Measurements from ENCODE around the gene CBY1. TPM values are rescaled to one million over a fixed set of nuclear protein-coding genes. Genes with fewer than 3 reads are reported as not detected.
A peak's percentile ranks its signal among the peaks of the same experiment; 100 is the strongest.

CBY1 gene
- total RNA-seq, 6 experiments from 2014 or later, result 21.9 to 32.4 (median 25.9) TPM

- H3K27ac Mint-ChIP-seq, result no peak overlapping the region
- no peaks in the 10 kb centered on the region; the same call in 1 of the 2 replicates for H3K27me3 Mint-ChIP-seq (ENCODE audit: insufficient read depth)
Measured at GRCh38 chr22:38689651-38690050, 33.2 kb downstream of the CBY1 start.

GRCh38 chr22:38694049-38694448, 37.6 kb downstream of the CBY1 start:
- no peak overlapping the region for H3K4me3 Mint-ChIP-seq
- TF ChIP-seq, protein P1, sequence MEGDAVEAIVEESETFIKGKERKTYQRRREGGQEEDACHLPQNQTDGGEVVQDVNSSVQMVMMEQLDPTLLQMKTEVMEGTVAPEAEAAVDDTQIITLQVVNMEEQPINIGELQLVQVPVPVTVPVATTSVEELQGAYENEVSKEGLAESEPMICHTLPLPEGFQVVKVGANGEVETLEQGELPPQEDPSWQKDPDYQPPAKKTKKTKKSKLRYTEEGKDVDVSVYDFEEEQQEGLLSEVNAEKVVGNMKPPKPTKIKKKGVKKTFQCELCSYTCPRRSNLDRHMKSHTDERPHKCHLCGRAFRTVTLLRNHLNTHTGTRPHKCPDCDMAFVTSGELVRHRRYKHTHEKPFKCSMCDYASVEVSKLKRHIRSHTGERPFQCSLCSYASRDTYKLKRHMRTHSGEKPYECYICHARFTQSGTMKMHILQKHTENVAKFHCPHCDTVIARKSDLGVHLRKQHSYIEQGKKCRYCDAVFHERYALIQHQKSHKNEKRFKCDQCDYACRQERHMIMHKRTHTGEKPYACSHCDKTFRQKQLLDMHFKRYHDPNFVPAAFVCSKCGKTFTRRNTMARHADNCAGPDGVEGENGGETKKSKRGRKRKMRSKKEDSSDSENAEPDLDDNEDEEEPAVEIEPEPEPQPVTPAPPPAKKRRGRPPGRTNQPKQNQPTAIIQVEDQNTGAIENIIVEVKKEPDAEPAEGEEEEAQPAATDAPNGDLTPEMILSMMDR (IDR thresholded peaks at IDR 0.05), result no peak
- H3K27me3 Mint-ChIP-seq (ENCODE audit: insufficient read depth), result no peaks in the 10 kb centered on the region; the same call in 1 of the 2 replicates
- H3K9me3 Mint-ChIP-seq, result no peaks in the 10 kb centered on the region
- peaks cover 50% of the 10 kb centered on the region for H3K36me3 Mint-ChIP-seq (ENCODE audit: low read depth)
- DNase-seq, result no peak
- peaks cover 43% of the 10 kb centered on the region for H3K4me1 Mint-ChIP-seq (ENCODE audit: low read depth)
- no peak overlapping the region for H3K27ac Mint-ChIP-seq

More at GRCh38 chr22:38689651-38690050, 33.2 kb downstream of the CBY1 start:
- no peak for DNase-seq
- TF ChIP-seq, protein P1 (IDR thresholded peaks at IDR 0.05), result no peak
- Mint-ChIP-seq H3K4me3 (no peak overlapping the region), H3K4me1 (ENCODE audit: low read depth) (peaks cover 6% of the 10 kb centered on the region), H3K36me3 (ENCODE audit: low read depth) (peaks cover 36% of the 10 kb centered on the region), H3K9me3 (no peaks in the 10 kb centered on the region)

GRCh38 chr22:38694940-38695339, 38.5 kb downstream of the CBY1 start:
- peak overlapping the region; percentile 54 for H3K27ac Mint-ChIP-seq
- peaks cover 57% of the 10 kb centered on the region for H3K36me3 Mint-ChIP-seq (ENCODE audit: low read depth)
- no peaks in the 10 kb centered on the region; the same call in 1 of the 2 replicates for H3K27me3 Mint-ChIP-seq (ENCODE audit: insufficient read depth)
- TF ChIP-seq, protein P1 (IDR thresholded peaks at IDR 0.05), result no peak
- no peak overlapping the region; the same call in 1 of the 2 replicates for H3K4me3 Mint-ChIP-seq
- H3K9me3 Mint-ChIP-seq, result no peaks in the 10 kb centered on the region
- no peak for DNase-seq
- peaks cover 51% of the 10 kb centered on the region for H3K4me1 Mint-ChIP-seq (ENCODE audit: low read depth)

- H3K4me1 Mint-ChIP-seq (ENCODE audit: low read depth), result peaks cover 57% of the 10 kb centered on the region
- no peaks in the 10 kb centered on the region for H3K9me3 Mint-ChIP-seq
- peaks cover 53% of the 10 kb centered on the region for H3K36me3 Mint-ChIP-seq (ENCODE audit: low read depth)
- TF ChIP-seq, protein P1 (IDR thresholded peaks at IDR 0.05), result no peak
- peak overlapping the region; percentile 95 for H3K4me3 Mint-ChIP-seq
- peak overlapping the region; percentile 79 for H3K27ac Mint-ChIP-seq
- peaks cover 6% of the 10 kb centered on the region for H3K27me3 Mint-ChIP-seq (ENCODE audit: insufficient read depth)
- peak; percentile 79 for DNase-seq
Measured at GRCh38 chr22:38696606-38697424, 40.4 kb downstream of the CBY1 start.

DNA sequence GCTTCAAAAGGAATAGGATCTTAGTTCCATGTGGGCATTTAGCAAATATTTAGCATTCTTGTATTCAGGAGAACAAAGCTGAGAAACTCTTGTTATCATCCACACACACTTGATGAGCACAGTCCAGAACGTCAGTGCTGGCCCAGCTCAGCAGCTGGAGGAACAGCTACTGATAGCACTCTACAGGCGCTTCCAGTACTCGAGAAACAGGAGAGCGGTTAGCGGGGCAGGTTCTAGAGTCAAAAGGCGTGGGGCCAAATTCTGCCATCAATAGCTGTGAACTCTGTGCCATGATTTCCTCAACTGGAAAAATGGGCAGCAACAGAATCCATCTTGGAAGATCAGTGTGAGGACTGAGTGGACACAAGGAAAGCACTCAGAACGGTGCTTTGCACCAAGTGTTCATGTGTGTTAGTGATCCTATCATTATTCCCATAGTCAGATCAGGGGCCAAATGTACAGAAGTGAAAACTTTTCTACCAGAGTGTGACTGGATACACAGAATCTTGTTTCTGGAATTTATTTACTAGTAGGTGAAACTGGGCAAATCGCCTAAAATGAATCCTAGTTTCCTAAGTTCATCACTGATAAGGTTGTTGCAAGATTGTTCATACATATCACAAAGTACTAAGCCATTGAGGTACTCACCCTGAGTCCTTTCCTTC, 41.1 kb downstream of the CBY1 start:
- DNase-seq, result no peak
- H3K36me3 Mint-ChIP-seq (ENCODE audit: low read depth), result peaks cover 50% of the 10 kb centered on the region
- TF ChIP-seq, protein P1 (IDR thresholded peaks at IDR 0.05), result no peak
- peaks cover 6% of the 10 kb centered on the region for H3K27me3 Mint-ChIP-seq (ENCODE audit: insufficient read depth)
- peak overlapping the region; percentile 79 for H3K27ac Mint-ChIP-seq
- peaks cover 57% of the 10 kb centered on the region for H3K4me1 Mint-ChIP-seq (ENCODE audit: low read depth)
- peak overlapping the region; percentile 95 for H3K4me3 Mint-ChIP-seq
- H3K9me3 Mint-ChIP-seq, result no peaks in the 10 kb centered on the region
